IMR-90 (cell line): ENCODE measurements around the gene SPINT1. TPM values are rescaled to one million over a fixed set of nuclear protein-coding genes. Genes with fewer than 3 reads are reported as not detected.

Experiments used
- ATAC-seq: fragments of 200-7000 bp; cut with Tn5 transposase; 2 replicates; pipeline ENCODE4 v1.9.1; 2020; ENCODE audit warnings: low read depth, mild to moderate bottlenecking, moderate library complexity
- BruUV-seq: library from RNA; stranded (reverse); fragments of 400-500 nt; replicated peaks from 2 replicates; lab custom pipeline; 2021; lab: Mats Ljungman, UMichigan
- CTCF ChIA-PET: fragments of 300-600 bp; formaldehyde crosslinking; extraction: SDS; loops from one replicate; lab custom pipeline; 2021; ENCODE audit warnings: antibody characterized with exemption; lab: Yijun Ruan, JAX
- POLR2A ChIA-PET: fragments of 300-600 bp; sonication (Branson Sonifier 250); formaldehyde crosslinking; loops from one replicate; lab custom pipeline; 2022; ENCODE audit warnings: antibody characterized with exemption; ENCODE audit not compliant: unreplicated experiment; lab: Charles Lee
- DNase-seq: peaks from one replicate; pipeline ENCODE4 v3.0.0; 2013
- H2AFZ ChIP-seq: replicated peaks from 2 replicates; pipeline ENCODE3; 2013; ENCODE audit warnings: low read length, mild to moderate bottlenecking; ENCODE audit not compliant: poor library complexity
- H2AK5ac ChIP-seq: 2 replicates; pipeline ENCODE4 v1.6.1; 2013; ENCODE audit warnings: low read depth, low read length, inconsistent platforms
- H2AK9ac ChIP-seq: replicated peaks from 2 replicates; pipeline ENCODE3; 2013; ENCODE audit warnings: mild to moderate bottlenecking, low read depth, low read length, moderate library complexity; ENCODE audit not compliant: poor library complexity
- H2BK120ac ChIP-seq: 2 replicates; pipeline ENCODE4 v1.6.1; 2013; ENCODE audit warnings: low read depth, low read length, inconsistent platforms
- H2BK15ac ChIP-seq: 3 replicates; pipeline ENCODE4 v1.6.1; 2013; ENCODE audit warnings: low read depth, low read length, inconsistent platforms
- H2BK20ac ChIP-seq: 2 replicates; pipeline ENCODE4 v1.6.1; 2013; ENCODE audit warnings: low read depth, mild to moderate bottlenecking, inconsistent platforms, low read length, moderate library complexity
- H2BK5ac ChIP-seq: 2 replicates; pipeline ENCODE4 v1.6.1; 2013; ENCODE audit warnings: mild to moderate bottlenecking, low read depth, low read length, inconsistent platforms; ENCODE audit not compliant: poor library complexity, severe bottlenecking
- H3K14ac ChIP-seq: replicated peaks from 2 replicates; pipeline ENCODE4 v1.6.1; 2013; ENCODE audit warnings: low read depth, low read length, inconsistent platforms
- H3K18ac ChIP-seq: 2 replicates; pipeline ENCODE4 v1.6.1; 2013; ENCODE audit warnings: low read depth, low read length, control low read depth
- H3K23ac ChIP-seq: 2 replicates; pipeline ENCODE4 v1.6.1; 2013; ENCODE audit warnings: low read depth, low read length, inconsistent platforms
- H3K27ac ChIP-seq: 2 replicates; pipeline ENCODE4 v1.5.1; 2013; ENCODE audit warnings: mild to moderate bottlenecking, control low read depth, low read length; ENCODE audit not compliant: insufficient read depth
- H3K27me3 ChIP-seq: 2 replicates; pipeline ENCODE4 v1.6.1; 2013; ENCODE audit warnings: low read length; ENCODE audit not compliant: control insufficient read depth, insufficient read depth
- H3K36me3 ChIP-seq: 2 replicates; pipeline ENCODE4 v1.6.1; 2013; ENCODE audit warnings: low read length, mixed read lengths; ENCODE audit not compliant: control insufficient read depth, insufficient read depth
- H3K4ac ChIP-seq: 2 replicates; pipeline ENCODE4 v1.6.1; 2013; ENCODE audit warnings: low read depth, low read length, inconsistent platforms
- H3K4me1 ChIP-seq: 2 replicates; pipeline ENCODE4 v1.6.1; 2013; ENCODE audit warnings: low read length, mixed read lengths; ENCODE audit not compliant: control insufficient read depth, insufficient read depth
- H3K4me2 ChIP-seq: 2 replicates; pipeline ENCODE4 v1.6.1; 2013; ENCODE audit warnings: low read depth, mild to moderate bottlenecking, control low read depth, low read length, moderate library complexity
- H3K4me3 ChIP-seq: 2 replicates; pipeline ENCODE4 v1.5.1; 2013; ENCODE audit warnings: low read depth, mild to moderate bottlenecking, control low read depth, low read length, moderate library complexity; ENCODE audit not compliant: insufficient read depth
- H3K56ac ChIP-seq: 2 replicates; pipeline ENCODE4 v1.6.1; 2013; ENCODE audit warnings: low read length, inconsistent platforms; ENCODE audit not compliant: insufficient read depth; ENCODE audit errors: extremely low read depth
- H3K79me1 ChIP-seq, 2 experiments: 2 replicates each; pipeline ENCODE4 v1.6.1; 2013; ENCODE audit warnings: low read length in 2 of 2, inconsistent platforms in 1 of 2, low read depth in 1 of 2
- H3K9ac ChIP-seq: 2 replicates; pipeline ENCODE4 v1.6.1; 2013; ENCODE audit warnings: low read depth, low read length, control low read depth
- H3K9me1 ChIP-seq: 2 replicates; pipeline ENCODE4 v1.6.1; 2013; ENCODE audit warnings: low read length, inconsistent platforms; ENCODE audit not compliant: insufficient read depth
- H3K9me3 ChIP-seq: 2 replicates; pipeline ENCODE4 v1.6.1; 2013; ENCODE audit warnings: low read length; ENCODE audit not compliant: control insufficient read depth, insufficient read depth
- H4K20me1 ChIP-seq: 2 replicates; pipeline ENCODE4 v1.6.1; 2013; ENCODE audit warnings: low read length, inconsistent platforms; ENCODE audit not compliant: insufficient read depth
- H4K5ac ChIP-seq: 2 replicates; pipeline ENCODE4 v1.6.1; 2013; ENCODE audit warnings: mild to moderate bottlenecking, low read depth, low read length, control low read depth
- H4K8ac ChIP-seq, 2 experiments: 2 replicates each; pipeline ENCODE4 v1.6.1; 2013; ENCODE audit warnings: low read depth in 2 of 2, low read length in 2 of 2, control low read depth in 1 of 2, inconsistent platforms in 1 of 2
- H4K91ac ChIP-seq: 2 replicates; pipeline ENCODE4 v1.6.1; 2013; ENCODE audit warnings: low read depth, low read length, inconsistent platforms; ENCODE audit not compliant: insufficient read depth
- POLR2A ChIP-seq: IDR thresholded peaks from 2 replicates; pipeline ENCODE4 v1.6.1; 2012; ENCODE audit warnings: mild to moderate bottlenecking, low read depth, low read length
- USF2 ChIP-seq: fragments of 150-350 bp; IDR thresholded peaks from 2 replicates; pipeline ENCODE4 v1.6.1; 2017; ENCODE audit warnings: mild to moderate bottlenecking, antibody characterized with exemption, low read length, low read depth
- WGBS, 2 experiments: methylation state at CpG; one replicate each; pipeline versions ENCODE4 v1.1.5 to v1.1.7; 2013; ENCODE audit warnings: missing lambda C conversion rate in 2 of 2; ENCODE audit not compliant: insufficient read length in 1 of 2; ENCODE audit errors: extremely low coverage in 2 of 2; 5-methylcytosine and 5-hydroxymethylcytosine counted together
- dilution Hi-C: fragments of 300-500 bp; cut with HindIII; formaldehyde crosslinking; loops from one replicate; pipeline ENCODE4 v1.14.3; 2018; ENCODE audit warnings: low sequenced_read_pairs; ENCODE audit not compliant: unreplicated experiment
- in situ Hi-C: fragments of 300-500 bp; cut with MboI; formaldehyde crosslinking; loops from 3 replicates; pipeline ENCODE4 v1.14.3; 2019; ENCODE audit warnings: low sequenced_read_pairs, inconsistent platforms, mixed read lengths
- intact Hi-C: fragments of 100-400 bp; cut with micrococcal nuclease; formaldehyde crosslinking; loops from 2 replicates; pipeline ENCODE4 v1.10.0; 2022
- polyA plus RNA-seq, 3 experiments: library from polyadenylated mRNA; depleted of rRNA; stranded (reverse); fragments of >200 nt; gene quantifications; 2 replicates each; pipeline ENCODE4 v1.2.3, GENCODE V29; 2012; ENCODE audit warnings: low replicate concordance in 1 of 3
- total RNA-seq: library from RNA; depleted of rRNA; stranded (reverse); fragments of >200 nt; gene quantifications from 2 replicates; pipeline ENCODE4 v1.2.3, GENCODE V29; 2012

The SPINT1 gene
- total and polyA plus RNA-seq, 2 of the 4 experiments (the other 2 are of a cell fraction): 0.90 to 2.1 TPM

- peaks cover 5% of the 10 kb centered on the region for H3K9me1 ChIP-seq
- peak overlapping the region; percentile 60 for H3K4me2 ChIP-seq
- DNase-seq (peak; percentile 69), ATAC-seq (peak; percentile 89)
- H4K8ac ChIP-seq: 0 out of 4 replicates have a peak overlapping the region, but pooled peaks of 1 of the 2 experiments have one; percentile 9
- no peak overlapping the region for H3K9ac ChIP-seq
- H2AK5ac ChIP-seq: 0 out of 2 replicates have a peak overlapping the region, but pooled peaks have one; percentile 9
- no peak overlapping the region for H3K56ac ChIP-seq
- H4K5ac ChIP-seq: no peak overlapping the region
- H4K20me1 ChIP-seq: no peaks in the 10 kb centered on the region; the same call in 1 of the 2 replicates
- no peak overlapping the region for H2BK20ac ChIP-seq
- in situ Hi-C loops: no loop called here
- H3K79me1 ChIP-seq: no peaks in the 10 kb centered on the region
- H3K27ac ChIP-seq: no peak overlapping the region
- H3K23ac ChIP-seq: no peak overlapping the region
- no peak overlapping the region for H2BK5ac ChIP-seq
- CTCF ChIA-PET: no interaction called here
- no peaks in the 10 kb centered on the region for H3K9me3 ChIP-seq
- H4K91ac ChIP-seq: 0 out of 2 replicates have a peak overlapping the region, but pooled peaks have one; percentile 7
- no peaks in the 10 kb centered on the region for H3K36me3 ChIP-seq
- H3K4me3 ChIP-seq: no peak overlapping the region
- H2BK15ac ChIP-seq: no peak overlapping the region
- no peak overlapping the region for H2BK120ac ChIP-seq
- TF ChIP-seq POLR2A: no peak
- no peak for TF ChIP-seq USF2
- H3K4me1 ChIP-seq: peaks cover 11% of the 10 kb centered on the region
- no peak overlapping the region for H3K18ac ChIP-seq
- H3K27me3 ChIP-seq: peaks cover 6% of the 10 kb centered on the region; the same call in 1 of the 2 replicates
- H3K14ac ChIP-seq: no peak overlapping the region
- no peak overlapping the region for H2AFZ ChIP-seq
- dilution Hi-C loops: no loop called here
- H2AK9ac ChIP-seq: no peak overlapping the region
- no TSS peak for BruUV-seq
- 83% methylated on average over 1 of the region's 5 CpGs; no CpG with 5 or more reads in 1 of the 2 experiments for WGBS, 2 experiments
- intact Hi-C loops: no loop called here
- POLR2A ChIA-PET: no interaction called here
- no peak overlapping the region for H3K4ac ChIP-seq
Measured at GRCh38 chr15:40825661-40826422, 18.0 kb upstream of the SPINT1 start.
